Measurements from ENCODE around the gene TSPAN10.

TSPAN10 gene

GRCh38 chr17:81631482-81631881, 5.5 kb upstream of the TSPAN10 start:
- DNase-seq (ENCODE audit: low read depth in 1 of 2, low spot score in 1 of 2): no peak

DNA sequence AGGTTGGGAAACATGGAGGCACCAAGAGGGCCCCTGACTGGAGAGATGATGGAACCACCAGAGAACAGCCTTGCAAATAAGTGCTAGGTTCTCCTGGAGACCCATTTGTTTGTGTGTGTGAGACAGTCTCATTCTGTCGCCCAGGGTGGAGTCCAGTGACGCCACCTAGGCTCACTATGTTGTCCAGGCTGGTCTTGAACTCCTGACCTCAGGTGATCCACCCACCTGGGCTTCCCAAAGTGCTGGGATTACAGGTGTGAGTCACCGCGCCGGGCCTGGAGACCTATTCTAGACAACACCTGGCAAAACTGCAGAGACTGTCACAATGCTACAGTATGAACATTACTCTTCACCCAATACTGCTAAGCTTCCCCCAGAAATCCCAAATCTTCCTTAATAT, 1.6 kb upstream of the TSPAN10 start:
- no peak for DNase-seq (ENCODE audit: low read depth in 1 of 2, low spot score in 1 of 2)

GRCh38 chr17:81635973-81636504, 957 bp upstream of the TSPAN10 start:
- DNase-seq (ENCODE audit: low read depth in 1 of 2, low spot score in 1 of 2): no peak

GRCh38 chr17:81638683-81639082, 1.7 kb downstream of the TSPAN10 start:
- no peak for DNase-seq (ENCODE audit: low read depth in 1 of 2, low spot score in 1 of 2)

GRCh38 chr17:81640011-81640410, 3.0 kb downstream of the TSPAN10 start:
- no peak for DNase-seq (ENCODE audit: low read depth in 1 of 2, low spot score in 1 of 2)

GRCh38 chr17:81641825-81642489, 5.0 kb downstream of the TSPAN10 start:
- DNase-seq (ENCODE audit: low read depth in 1 of 2, low spot score in 1 of 2): no peak

- DNase-seq (ENCODE audit: low read depth in 1 of 2, low spot score in 1 of 2): no peak
These were observed 7.5 kb downstream of the TSPAN10 start for GRCh38 chr17:81644496-81644895.

- no peak for DNase-seq (ENCODE audit: low read depth in 1 of 2, low spot score in 1 of 2)
These were observed 8.3 kb downstream of the TSPAN10 start for GRCh38 chr17:81644976-81645952.

GRCh38 chr17:81646869-81647600, 10.0 kb downstream of the TSPAN10 start:
- no peak for DNase-seq (ENCODE audit: low read depth in 1 of 2, low spot score in 1 of 2)

GRCh38 chr17:81647640-81648012, 10.6 kb downstream of the TSPAN10 start:
- no peak for DNase-seq (ENCODE audit: low read depth in 1 of 2, low spot score in 1 of 2)

GRCh38 chr17:81648013-81648706, 11.2 kb downstream of the TSPAN10 start:
- no peak for DNase-seq (ENCODE audit: low read depth in 1 of 2, low spot score in 1 of 2)

DNA sequence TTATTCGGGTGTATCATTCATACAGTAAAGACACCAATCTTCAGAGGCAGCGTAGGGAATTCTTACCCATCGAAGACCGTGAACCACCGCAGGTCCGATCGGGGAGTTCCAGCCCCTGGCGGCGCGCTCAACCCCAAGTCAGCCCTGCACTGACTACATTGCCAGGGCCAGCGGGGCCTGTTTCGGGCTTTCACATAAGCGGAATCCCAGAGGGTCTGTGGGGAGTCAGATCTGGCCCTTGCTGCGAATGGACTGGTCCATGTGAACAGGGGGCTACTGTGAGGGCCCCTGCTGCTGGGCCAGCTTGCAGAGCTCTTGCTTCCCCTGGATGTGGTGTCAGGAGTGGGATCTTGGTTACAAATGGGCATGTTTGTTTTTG, 11.7 kb downstream of the TSPAN10 start:
- no peak for DNase-seq (ENCODE audit: low read depth in 1 of 2, low spot score in 1 of 2)

DNA sequence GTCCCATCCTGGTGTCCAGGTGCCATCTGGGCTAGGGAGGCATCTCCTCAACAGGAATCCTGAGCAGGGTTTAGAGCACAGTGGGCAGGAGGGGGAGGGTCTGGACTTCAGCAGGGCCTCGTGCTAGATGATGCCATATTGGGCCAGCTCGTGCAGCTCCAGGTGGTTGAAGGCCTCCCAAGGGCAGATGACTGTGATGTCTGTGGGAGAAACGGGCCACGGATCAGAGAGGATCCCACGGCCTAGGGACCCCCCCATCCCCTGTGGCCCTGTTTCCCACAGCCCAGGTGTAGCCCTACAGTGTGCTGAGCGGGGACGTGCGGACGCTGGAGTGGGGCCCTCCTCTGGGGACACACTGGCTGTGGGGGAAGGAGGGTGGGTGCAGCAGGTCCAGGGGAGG, 14.0 kb downstream of the TSPAN10 start:
- no peak for DNase-seq (ENCODE audit: low read depth in 1 of 2, low spot score in 1 of 2)

- no peak for DNase-seq (ENCODE audit: low read depth in 1 of 2, low spot score in 1 of 2)
These were observed 14.7 kb downstream of the TSPAN10 start for GRCh38 chr17:81651692-81652091.

- no peak for DNase-seq (ENCODE audit: low read depth in 1 of 2, low spot score in 1 of 2)
These were observed 16.1 kb downstream of the TSPAN10 start for GRCh38 chr17:81652906-81653771.

DNA sequence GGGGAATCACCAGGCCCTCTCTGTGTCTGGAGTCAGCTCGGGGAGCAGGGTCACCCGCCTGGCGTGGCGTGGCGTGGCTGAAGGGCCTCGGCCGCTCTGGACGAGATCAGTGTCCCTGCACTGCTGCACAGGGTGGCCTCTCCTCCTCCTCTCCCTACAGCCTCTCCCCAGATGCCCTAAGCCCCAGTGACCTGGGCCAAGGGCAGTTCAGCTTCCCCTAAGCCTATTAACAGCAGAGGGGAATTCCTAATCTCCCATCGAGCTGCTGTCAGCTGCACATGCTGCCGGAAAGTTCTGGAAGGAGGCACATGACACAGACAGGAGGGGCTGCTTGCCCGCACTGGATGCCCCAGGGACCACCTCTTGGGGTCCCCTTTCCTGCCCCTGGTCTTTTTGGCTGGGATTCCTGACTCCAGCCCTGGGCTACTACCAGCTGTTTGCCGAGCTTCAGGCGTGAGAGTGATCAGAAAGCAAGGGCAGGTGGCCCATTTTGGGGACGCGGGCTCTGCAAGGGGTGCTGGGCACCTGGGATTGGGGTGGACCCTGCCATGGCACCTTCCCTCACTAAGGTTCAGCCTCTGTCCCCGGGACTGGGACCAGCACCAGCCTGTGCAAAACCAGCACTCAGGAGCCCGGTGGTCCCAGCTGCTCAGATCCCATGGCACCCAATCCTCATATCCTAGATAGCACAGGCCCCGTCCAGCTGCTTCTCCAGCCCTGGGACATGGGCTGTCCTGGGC, 18.6 kb downstream of the TSPAN10 start:
- no peak for DNase-seq (ENCODE audit: low read depth in 1 of 2, low spot score in 1 of 2)

GRCh38 chr17:81656118-81656743, 19.2 kb downstream of the TSPAN10 start, which contains the start of gene PDE6G:
Gene PDE6G, minus strand, starts transcription at chr17:81656542. Its CDS starts 3,237 bp downstream, at chr17:81653305.
- no peak for DNase-seq (ENCODE audit: low read depth in 1 of 2, low spot score in 1 of 2)

- no peak for DNase-seq (ENCODE audit: low read depth in 1 of 2, low spot score in 1 of 2)
These were observed 19.8 kb downstream of the TSPAN10 start for GRCh38 chr17:81656835-81657234.

- DNase-seq (ENCODE audit: low read depth in 1 of 2, low spot score in 1 of 2): no peak
These were observed 22.0 kb downstream of the TSPAN10 start for GRCh38 chr17:81659038-81659437.
